Esophagus muscularis mucosa (tissue), 4 donors: ENCODE data around the gene RASD2. TPM values are rescaled to one million over a fixed set of nuclear protein-coding genes. Genes with fewer than 3 reads are reported as not detected.

Experiments used
- DNase-seq: peaks from one replicate; pipeline ENCODE4 v3.0.0-alpha.2; 2017; ENCODE audit errors: extremely low spot score
- H3K27ac ChIP-seq, 4 donors: fragments of 200-600 bp; sonication (generic); replicated peaks in 1 of 4; 1 replicate in 3 of 4; 2 replicates in 1 of 4; pipeline ENCODE4 v1.5.1; 2016 to 2019; ENCODE audit warnings: mild to moderate bottlenecking in 1 of 4
- H3K27me3 ChIP-seq, 4 donors: fragments of 200-600 bp; sonication (generic); one replicate each; pipeline versions ENCODE4 v1.5.1 to v1.6.0; 2016 to 2019
- H3K36me3 ChIP-seq, 4 donors: fragments of 200-600 bp; sonication (generic); one replicate each; pipeline ENCODE4 v1.5.1; 2016 to 2019
- H3K4me1 ChIP-seq, 4 donors: fragments of 200-600 bp; sonication (generic); one replicate each; pipeline ENCODE4 v1.5.1; 2016 to 2019
- H3K4me3 ChIP-seq, 4 donors: fragments of 200-600 bp; sonication (generic); 1 replicate in 2 of 4; 2 replicates in 2 of 4; pipeline ENCODE4 v1.5.1; 2016 to 2019; ENCODE audit warnings: mild to moderate bottlenecking in 4 of 4, moderate library complexity in 1 of 4
- H3K9me3 ChIP-seq, 4 donors: fragments of 200-600 bp; sonication (generic); 1 replicate in 3 of 4; 2 replicates in 1 of 4; pipeline ENCODE4 v1.5.1; 2016 to 2019
- EP300 ChIP-seq: sonication (generic); formaldehyde crosslinking; IDR thresholded peaks from one replicate; pipeline ENCODE4 v1.6.1; 2017; ENCODE audit warnings: antibody characterized with exemption
- POLR2A ChIP-seq: fragments of 450-650 bp; IDR thresholded peaks from one replicate; pipeline ENCODE4 v1.6.1; 2017; ENCODE audit warnings: antibody characterized with exemption, moderate library complexity, mild to moderate bottlenecking, low read depth
- POLR2AphosphoS5 ChIP-seq, 2 donors: sonication (generic); formaldehyde crosslinking; IDR thresholded peaks; one replicate each; pipeline ENCODE4 v1.6.1; 2017; ENCODE audit warnings: antibody characterized with exemption in 2 of 2
- WGBS: methylation state at CpG from one replicate; pipeline ENCODE4 v1.1.5; 2018; 5-methylcytosine and 5-hydroxymethylcytosine counted together
- intact Hi-C: fragments of 100-400 bp; cut with DNase I; formaldehyde crosslinking; loops from one replicate; pipeline ENCODE4 v1.15.1; 2023
- total RNA-seq, 4 donors: library from RNA; depleted of rRNA; stranded (reverse); fragments of >200 nt; gene quantifications; one replicate each; pipeline versions ENCODE4 v1.1.0 to v1.2.1, GENCODE V29; 2016
- TF ChIP-seq, protein P1 (sequence below), 3 experiments: fragments of 200-600 bp in 2 of 3; fragments of 450-650 bp in 1 of 3; sonication (generic) in 2 of 3; IDR thresholded peaks; one replicate each; pipeline ENCODE4 v1.5.1; 2017 to 2019; ENCODE audit warnings: antibody characterized with exemption in 3 of 3, mild to moderate bottlenecking in 2 of 3, moderate library complexity in 1 of 3

RASD2 gene
- total RNA-seq, 4 donors from 2014 or later, result 18.4 to 53.6 (median 31.7) TPM

DNA sequence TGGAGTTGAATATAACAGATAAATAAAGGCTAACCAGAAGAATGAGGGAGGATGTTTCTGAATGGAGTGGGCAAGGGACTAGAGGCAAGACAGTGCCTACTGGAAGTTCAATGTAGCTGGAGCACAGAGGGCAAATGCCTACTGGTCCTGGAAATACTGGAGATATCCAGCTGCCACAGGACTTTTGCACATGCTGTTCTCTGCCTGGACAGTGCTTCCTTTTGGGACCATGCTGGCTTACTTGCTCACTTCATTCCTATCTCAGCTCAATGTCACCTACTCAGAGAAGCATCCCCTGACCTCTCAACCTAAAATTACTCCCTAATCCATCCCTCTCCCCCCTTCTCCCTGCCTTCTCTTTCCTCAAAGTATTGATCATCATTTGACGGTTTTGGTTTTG, 20.2 kb downstream of the RASD2 start:
- DNase-seq, result no peak
- H3K4me1 ChIP-seq, result peaks cover 16 to 31% (median 20%) of the 10 kb centered on the region in 4 donors
- H3K4me3 ChIP-seq, result no peak overlapping the region
- 92% methylated on average over 1 of the region's 1 CpG for WGBS
- no peaks in the 10 kb centered on the region for H3K9me3 ChIP-seq
- H3K36me3 ChIP-seq, result no peaks in the 10 kb centered on the region
- TF ChIP-seq EP300 (no peak), POLR2AphosphoS5 (IDR thresholded peaks at IDR 0.05) (no peak), POLR2A (no peak)
- TF ChIP-seq, protein P1, sequence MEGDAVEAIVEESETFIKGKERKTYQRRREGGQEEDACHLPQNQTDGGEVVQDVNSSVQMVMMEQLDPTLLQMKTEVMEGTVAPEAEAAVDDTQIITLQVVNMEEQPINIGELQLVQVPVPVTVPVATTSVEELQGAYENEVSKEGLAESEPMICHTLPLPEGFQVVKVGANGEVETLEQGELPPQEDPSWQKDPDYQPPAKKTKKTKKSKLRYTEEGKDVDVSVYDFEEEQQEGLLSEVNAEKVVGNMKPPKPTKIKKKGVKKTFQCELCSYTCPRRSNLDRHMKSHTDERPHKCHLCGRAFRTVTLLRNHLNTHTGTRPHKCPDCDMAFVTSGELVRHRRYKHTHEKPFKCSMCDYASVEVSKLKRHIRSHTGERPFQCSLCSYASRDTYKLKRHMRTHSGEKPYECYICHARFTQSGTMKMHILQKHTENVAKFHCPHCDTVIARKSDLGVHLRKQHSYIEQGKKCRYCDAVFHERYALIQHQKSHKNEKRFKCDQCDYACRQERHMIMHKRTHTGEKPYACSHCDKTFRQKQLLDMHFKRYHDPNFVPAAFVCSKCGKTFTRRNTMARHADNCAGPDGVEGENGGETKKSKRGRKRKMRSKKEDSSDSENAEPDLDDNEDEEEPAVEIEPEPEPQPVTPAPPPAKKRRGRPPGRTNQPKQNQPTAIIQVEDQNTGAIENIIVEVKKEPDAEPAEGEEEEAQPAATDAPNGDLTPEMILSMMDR (IDR thresholded peaks at IDR 0.05), result no peak
- no peak overlapping the region for H3K27ac ChIP-seq
- no peaks in the 10 kb centered on the region for H3K27me3 ChIP-seq
- intact Hi-C loops, result no loop called here

DNA sequence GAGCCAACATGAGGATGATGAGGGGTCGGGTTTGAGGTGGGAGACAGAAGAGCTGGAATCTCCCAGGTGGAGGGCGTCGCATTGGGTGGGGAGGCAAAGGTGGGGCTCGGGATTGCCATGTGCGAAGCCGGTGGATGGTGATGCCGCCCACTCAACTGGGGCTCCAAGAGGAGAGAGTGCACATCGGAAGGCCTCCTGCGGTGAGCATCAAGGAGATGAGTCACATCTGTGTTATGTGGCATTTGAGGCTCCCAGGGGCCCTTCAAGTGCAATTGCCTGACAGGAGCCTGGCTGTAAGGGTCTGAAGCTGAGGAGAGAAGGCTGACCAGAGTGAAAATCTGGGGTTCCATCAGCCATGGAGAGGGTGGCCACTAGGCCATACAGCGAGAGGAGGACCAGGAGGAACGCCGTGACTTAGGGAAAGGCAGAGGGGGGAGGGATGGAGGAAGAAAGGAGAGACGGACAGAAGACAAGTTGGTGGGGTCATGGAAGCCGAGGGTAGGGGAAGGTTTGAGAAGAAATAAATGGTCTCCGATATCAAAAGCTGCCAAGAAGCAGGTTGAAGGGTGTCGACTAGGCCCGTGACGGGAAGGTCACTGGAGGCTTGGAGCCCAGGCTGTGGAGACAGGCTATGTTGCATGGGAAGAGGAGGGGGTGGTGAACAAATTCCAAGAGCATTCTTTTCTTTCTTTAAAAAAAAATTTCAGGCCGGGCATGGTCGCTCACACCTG, 21.3 kb downstream of the RASD2 start:
- no peak for DNase-seq
- peaks cover 19 to 32% (median 24%) of the 10 kb centered on the region in 4 donors for H3K4me1 ChIP-seq
- H3K36me3 ChIP-seq, result no peaks in the 10 kb centered on the region
- H3K27me3 ChIP-seq, result no peaks in the 10 kb centered on the region
- intact Hi-C loops, result no loop called here
- 91% methylated on average over 20 of the region's 20 CpGs for WGBS
- H3K27ac ChIP-seq, result no peak overlapping the region
- TF ChIP-seq, protein P1 (IDR thresholded peaks at IDR 0.05), result no peak
- TF ChIP-seq POLR2A (no peak), POLR2AphosphoS5 (IDR thresholded peaks at IDR 0.05) (no peak), EP300 (no peak)
- no peak overlapping the region for H3K4me3 ChIP-seq
- H3K9me3 ChIP-seq, result no peaks in the 10 kb centered on the region

DNA sequence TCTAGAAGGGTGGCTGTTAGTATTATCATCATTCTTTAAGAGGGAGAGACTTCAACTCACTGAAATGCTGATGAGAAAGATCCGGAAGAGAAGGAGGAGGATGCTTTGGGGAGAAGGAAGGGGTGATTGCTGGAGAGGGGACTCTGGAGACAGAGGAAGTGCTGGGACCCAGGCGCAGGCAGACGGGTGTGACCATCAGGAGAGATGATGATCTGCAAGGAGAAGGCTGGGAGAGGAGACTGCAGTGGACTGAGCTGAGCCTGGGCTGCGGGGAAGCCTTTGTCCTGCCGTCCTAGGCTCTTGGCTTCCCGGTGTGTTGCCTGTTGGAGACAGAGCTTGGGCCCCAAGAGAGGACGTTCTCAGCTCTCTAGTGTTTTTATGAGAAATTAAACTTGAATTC, 22.6 kb downstream of the RASD2 start:
- DNase-seq, result no peak
- intact Hi-C loops, result no loop called here
- Histone ChIP-seq H3K4me3 (no peak overlapping the region), H3K9me3 (no peaks in the 10 kb centered on the region), H3K4me1 (peaks cover 19 to 37% (median 35%) of the 10 kb centered on the region in 4 donors), H3K36me3 (no peaks in the 10 kb centered on the region), H3K27ac (no peak overlapping the region), H3K27me3 (no peaks in the 10 kb centered on the region)
- 78% methylated on average over 6 of the region's 7 CpGs for WGBS
- TF ChIP-seq, protein P1 (IDR thresholded peaks at IDR 0.05), result no peak

DNA sequence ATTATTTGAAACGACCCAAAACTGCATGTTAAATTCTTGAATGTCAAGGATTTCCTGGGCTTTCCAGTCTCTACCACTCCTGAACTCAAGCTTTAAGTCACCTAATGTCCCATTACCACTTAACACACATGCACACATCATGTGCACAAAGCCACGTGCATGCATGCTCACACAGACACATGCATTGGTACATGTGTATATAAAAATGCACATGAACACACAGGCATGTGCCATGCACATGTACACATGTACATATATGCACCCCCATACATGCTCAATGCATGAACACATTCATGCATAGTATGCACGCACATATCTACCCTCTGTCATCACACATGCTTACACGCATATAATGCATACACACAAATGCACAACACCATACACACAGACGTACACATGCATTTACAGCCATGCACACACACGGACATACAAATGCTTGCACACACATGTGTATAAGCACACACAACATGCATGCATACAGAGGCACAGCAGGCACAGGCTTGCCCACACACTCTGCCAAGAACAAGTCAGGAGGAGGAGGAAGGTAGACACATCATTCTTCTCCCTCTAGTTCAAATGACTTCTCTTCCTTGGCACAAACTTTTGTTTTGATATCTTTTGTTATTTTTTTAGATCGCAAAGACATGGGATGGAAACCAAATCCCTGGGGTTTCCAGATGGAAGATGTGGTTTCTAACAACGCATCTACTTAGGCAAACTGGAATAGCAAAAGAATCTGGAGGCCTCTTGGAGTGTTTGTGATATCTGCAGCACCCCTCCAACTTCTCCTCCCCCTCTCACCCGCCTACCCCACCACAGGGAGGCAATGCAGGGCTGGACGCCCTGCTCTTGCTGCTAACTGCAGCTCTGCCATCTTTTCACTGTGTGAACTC, 24.6 kb downstream of the RASD2 start:
- intact Hi-C loops, result no loop called here
- DNase-seq, result no peak
- TF ChIP-seq POLR2AphosphoS5 (IDR thresholded peaks at IDR 0.05), result no peak
- no peak for TF ChIP-seq POLR2A
- TF ChIP-seq, protein P1 (IDR thresholded peaks at IDR 0.05), result no peak
- TF ChIP-seq EP300, result no peak
- Histone ChIP-seq H3K27ac (peak overlapping the region in 2 of 4 donors; percentile 29 to 48), H3K4me1 (peaks cover 25 to 57% (median 55%) of the 10 kb centered on the region in 4 donors), H3K4me3 (no peak overlapping the region), H3K9me3 (no peaks in the 10 kb centered on the region), H3K36me3 (no peaks in the 10 kb centered on the region), H3K27me3 (no peaks in the 10 kb centered on the region)
- WGBS, result 49% methylated on average over 10 of the region's 10 CpGs
